DND-41 (cell line): ENCODE measurements around the gene PRKCE.

ENCODE experiments used
- ATAC-seq: fragments of 200-7000 bp; cut with Tn5 transposase; 3 replicates; pipeline ENCODE4 v1.9.1; 2021; ENCODE audit warnings: low read depth; ENCODE audit not compliant: insufficient read depth
- DNase-seq: peaks from one replicate; pipeline ENCODE4 v3.0.0-alpha.2; 2020
- H2AFZ ChIP-seq: 2 replicates; pipeline ENCODE4 v1.6.0; 2012; ENCODE audit warnings: low read depth, low read length
- H3K27ac ChIP-seq: 2 replicates; pipeline ENCODE4 v1.5.1; 2012; ENCODE audit warnings: low read length, inconsistent platforms
- H3K27me3 ChIP-seq: fragments of 200-600 bp; sonication (generic); 2 replicates; pipeline ENCODE4 v1.6.0; 2012; ENCODE audit warnings: low read length, mild to moderate bottlenecking, inconsistent platforms; ENCODE audit not compliant: insufficient read depth, poor library complexity
- H3K36me3 ChIP-seq: 2 replicates; pipeline ENCODE4 v1.5.1; 2012; ENCODE audit warnings: low read length, inconsistent platforms; ENCODE audit not compliant: insufficient read depth
- H3K4me1 ChIP-seq: 2 replicates; pipeline ENCODE4 v1.5.1; 2012; ENCODE audit warnings: mild to moderate bottlenecking, low read length; ENCODE audit not compliant: insufficient read depth
- H3K4me2 ChIP-seq: 2 replicates; pipeline ENCODE4 v1.6.0; 2012; ENCODE audit warnings: mild to moderate bottlenecking, moderate library complexity, low read length, inconsistent platforms; ENCODE audit not compliant: insufficient read depth
- H3K4me3 ChIP-seq, 2 experiments: fragments of 200-600 bp in 1 of 2; shearing (Covaris generic) in 1 of 2; 2 replicates each; pipeline ENCODE4 v1.5.1; 2012 to 2016; ENCODE audit warnings: inconsistent platforms in 2 of 2, low read length in 2 of 2, mild to moderate bottlenecking in 2 of 2, low read depth in 1 of 2, moderate library complexity in 1 of 2
- H3K79me2 ChIP-seq: 2 replicates; pipeline ENCODE4 v1.6.0; 2012; ENCODE audit warnings: low read length, inconsistent platforms; ENCODE audit not compliant: insufficient read depth
- H3K9ac ChIP-seq: 2 replicates; pipeline ENCODE4 v1.6.0; 2012; ENCODE audit warnings: low read depth, mild to moderate bottlenecking, inconsistent platforms, low read length, moderate library complexity
- H3K9me3 ChIP-seq: 2 replicates; pipeline ENCODE4 v1.5.1; 2012; ENCODE audit warnings: low read length, moderate library complexity, mild to moderate bottlenecking, inconsistent platforms; ENCODE audit not compliant: insufficient read depth, severe bottlenecking
- H4K20me1 ChIP-seq: 2 replicates; pipeline ENCODE4 v1.6.0; 2012; ENCODE audit warnings: low read length; ENCODE audit not compliant: insufficient read depth
- CTCF ChIP-seq: IDR thresholded peaks from 2 replicates; pipeline ENCODE4 v1.5.1; 2012; ENCODE audit warnings: borderline replicate concordance, low read length, moderate library complexity, mild to moderate bottlenecking; ENCODE audit not compliant: poor library complexity, severe bottlenecking; ENCODE audit errors: extremely low read depth
- EZH2 ChIP-seq: IDR thresholded peaks from 3 replicates; pipeline ENCODE4 v1.6.1; 2012; ENCODE audit warnings: borderline replicate concordance, low read depth, mild to moderate bottlenecking, moderate library complexity, low read length, inconsistent platforms; ENCODE audit not compliant: severe bottlenecking

Gene PRKCE

GRCh38 chr2:45743531-45744396 lies 92.3 kb downstream of the PRKCE start:
- H3K4me1 ChIP-seq = no peaks in the 10 kb centered on the region
- no peaks in the 10 kb centered on the region for H3K36me3 ChIP-seq
- no peaks in the 10 kb centered on the region for H3K79me2 ChIP-seq
- no peak overlapping the region for H2AFZ ChIP-seq
- ATAC-seq (no peak), DNase-seq (no peak)
- TF ChIP-seq EZH2 (no peak), CTCF (no peak)
- no peak overlapping the region for H3K9ac ChIP-seq
- no peaks in the 10 kb centered on the region for H3K27me3 ChIP-seq
- H3K9me3 ChIP-seq = no peaks in the 10 kb centered on the region
- no peak overlapping the region for H3K27ac ChIP-seq
- H4K20me1 ChIP-seq = no peaks in the 10 kb centered on the region
- no peak overlapping the region for H3K4me3 ChIP-seq
- no peak overlapping the region for H3K4me2 ChIP-seq

GRCh38 chr2:45745231-45745630 lies 93.8 kb downstream of the PRKCE start:
- H4K20me1 ChIP-seq = no peaks in the 10 kb centered on the region

GRCh38 chr2:45746888-45747287 lies 95.4 kb downstream of the PRKCE start:
- Histone ChIP-seq H3K9me3 (no peaks in the 10 kb centered on the region), H3K27ac (no peak overlapping the region), H3K4me3 (no peak overlapping the region), H3K9ac (no peak overlapping the region), H3K36me3 (no peaks in the 10 kb centered on the region), H3K4me1 (no peaks in the 10 kb centered on the region), H3K4me2 (no peak overlapping the region), H2AFZ (no peak overlapping the region), H4K20me1 (peaks cover 5% of the 10 kb centered on the region), H3K79me2 (no peaks in the 10 kb centered on the region), H3K27me3 (no peaks in the 10 kb centered on the region)
- DNase-seq (no peak), ATAC-seq (no peak)
- no peak for TF ChIP-seq EZH2
- TF ChIP-seq CTCF = no peak

More at GRCh38 chr2:45745231-45745630, 93.8 kb downstream of the PRKCE start:
- H3K9ac ChIP-seq = no peak overlapping the region
- H3K4me2 ChIP-seq = no peak overlapping the region
- no peak overlapping the region for H3K27ac ChIP-seq
- no peak overlapping the region for H2AFZ ChIP-seq
- no peak for ATAC-seq
- no peaks in the 10 kb centered on the region for H3K36me3 ChIP-seq
- TF ChIP-seq CTCF = no peak
- no peak for TF ChIP-seq EZH2
- no peaks in the 10 kb centered on the region for H3K79me2 ChIP-seq
- H3K4me1 ChIP-seq = no peaks in the 10 kb centered on the region
- H3K27me3 ChIP-seq = no peaks in the 10 kb centered on the region
- H3K9me3 ChIP-seq = no peaks in the 10 kb centered on the region
- no peak overlapping the region for H3K4me3 ChIP-seq
- DNase-seq = no peak
